Measurements from ENCODE around the gene NRAP. TPM values are rescaled to one million over a fixed set of nuclear protein-coding genes. Genes with fewer than 3 reads are reported as not detected.

Gene NRAP
- total RNA-seq, 1 experiment from 2014 or later: not detected

DNA sequence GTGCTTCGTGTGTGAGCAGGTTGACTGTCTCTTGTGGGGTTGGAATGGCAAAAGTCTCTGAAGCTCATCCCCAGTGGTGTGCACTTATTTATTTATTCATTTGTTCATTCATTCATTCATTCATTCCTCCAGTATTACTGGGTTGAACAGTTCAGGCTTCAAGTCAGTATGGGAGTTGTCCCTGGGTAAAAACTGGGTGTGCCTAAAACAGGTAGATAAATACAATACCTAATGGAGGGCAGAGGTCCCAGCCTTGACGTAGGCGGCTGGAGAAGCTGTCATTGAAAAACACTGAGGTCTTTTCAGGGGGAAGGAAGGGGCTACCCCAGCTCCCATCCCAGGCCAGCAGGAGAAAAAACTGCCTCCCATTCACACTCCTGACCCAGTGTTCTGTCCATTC is 26.9 kb upstream of the NRAP start:
- ChIA-PET CTCF (interaction anchor here (0.7 to 1.8 kb wide), 2 partner anchors 11 to 15 kb away, joined by 3 to 5 read pairs; no protein-coding TSS in a partner anchor), POLR2A (interaction anchor here (1.3 kb wide), 1 partner anchor 10 kb away, joined by 4 read pairs; no protein-coding TSS in a partner anchor)
- H3K4me1 Mint-ChIP-seq (ENCODE audit: insufficient read depth, unreplicated experiment): no peaks in the 10 kb centered on the region
- peaks cover 6% of the 10 kb centered on the region for H3K36me3 Mint-ChIP-seq (ENCODE audit: insufficient read depth, unreplicated experiment)
- H3K4me3 Mint-ChIP-seq (ENCODE audit: unreplicated experiment): no peak overlapping the region
- no peak for TF ChIP-seq CTCF (IDR thresholded peaks at IDR 0.05; ENCODE audit: unreplicated experiment)
- intact Hi-C loops (cut with micrococcal nuclease): no loop called here
- no peak overlapping the region for H3K27ac Mint-ChIP-seq (ENCODE audit: low read depth, unreplicated experiment)
- no TSS peak for BruUV-seq (replicated peaks)
- H3K9me3 Mint-ChIP-seq (ENCODE audit: unreplicated experiment): peaks cover 17% of the 10 kb centered on the region
- DNase-seq (ENCODE audit: unreplicated experiment): no peak
- no peaks in the 10 kb centered on the region for H3K27me3 Mint-ChIP-seq (ENCODE audit: insufficient read depth, unreplicated experiment)

GRCh38 chr10:113689574-113689973 is 25.7 kb upstream of the NRAP start:
- ChIA-PET CTCF (interaction anchor here (1.3 to 1.8 kb wide), 2 partner anchors 10 to 15 kb away, joined by 4 to 5 read pairs; no protein-coding TSS in a partner anchor), POLR2A (interaction anchor here (0.6 to 1.7 kb wide), 3 partner anchors 10 to 66 kb away, joined by 3 to 4 read pairs (median 3); partner anchors contain the start of gene CASP7)
- Mint-ChIP-seq H3K27ac (ENCODE audit: low read depth, unreplicated experiment) (no peak overlapping the region), H3K36me3 (ENCODE audit: insufficient read depth, unreplicated experiment) (peaks cover 6% of the 10 kb centered on the region), H3K9me3 (ENCODE audit: unreplicated experiment) (peaks cover 28% of the 10 kb centered on the region), H3K4me3 (ENCODE audit: unreplicated experiment) (no peak overlapping the region), H3K4me1 (ENCODE audit: insufficient read depth, unreplicated experiment) (no peaks in the 10 kb centered on the region), H3K27me3 (ENCODE audit: insufficient read depth, unreplicated experiment) (no peaks in the 10 kb centered on the region)
- no peak for TF ChIP-seq CTCF (IDR thresholded peaks at IDR 0.05; ENCODE audit: unreplicated experiment)
- intact Hi-C loops (cut with micrococcal nuclease): no loop called here
- DNase-seq (ENCODE audit: unreplicated experiment): no peak
- BruUV-seq (replicated peaks): no TSS peak

- intact Hi-C loops (cut with micrococcal nuclease): no loop called here
- CTCF ChIA-PET: interaction anchor here (1.3 to 1.8 kb wide), 2 partner anchors 10 to 16 kb away, joined by 4 to 5 read pairs; no protein-coding TSS in a partner anchor
- TF ChIP-seq CTCF (IDR thresholded peaks at IDR 0.05; ENCODE audit: unreplicated experiment): no peak
- Mint-ChIP-seq H3K9me3 (ENCODE audit: unreplicated experiment) (peaks cover 31% of the 10 kb centered on the region), H3K36me3 (ENCODE audit: insufficient read depth, unreplicated experiment) (peaks cover under 1% of the 10 kb centered on the region), H3K4me3 (ENCODE audit: unreplicated experiment) (no peak overlapping the region), H3K27me3 (ENCODE audit: insufficient read depth, unreplicated experiment) (no peaks in the 10 kb centered on the region), H3K4me1 (ENCODE audit: insufficient read depth, unreplicated experiment) (no peaks in the 10 kb centered on the region), H3K27ac (ENCODE audit: low read depth, unreplicated experiment) (no peak overlapping the region)
- BruUV-seq (replicated peaks): no TSS peak
- no peak for DNase-seq (ENCODE audit: unreplicated experiment)
- POLR2A ChIA-PET: interaction anchor here (1.0 to 1.7 kb wide), 2 partner anchors 9 to 13 kb away, joined by 3 to 4 read pairs; partner anchors contain the start of gene CASP7
Observed at GRCh38 chr10:113689057-113689456, 25.2 kb upstream of the NRAP start.

DNA sequence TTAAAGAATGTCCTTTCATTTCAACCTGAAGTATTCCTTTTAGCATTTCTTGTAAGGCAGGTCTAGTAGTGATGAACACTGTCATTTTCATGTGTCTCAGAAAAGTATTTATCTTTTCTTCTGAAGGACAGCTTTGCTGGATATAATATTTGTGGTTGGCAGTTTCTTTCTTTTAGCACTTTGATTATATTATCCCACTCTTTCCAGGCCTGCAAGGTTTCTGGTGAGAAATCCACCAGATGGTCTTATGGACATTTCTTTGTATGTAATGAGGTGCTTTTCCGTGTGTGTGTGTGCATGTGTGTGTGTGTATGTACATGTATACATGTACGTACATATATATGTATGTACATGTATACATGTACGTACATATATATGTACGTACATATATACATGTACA is 23.2 kb upstream of the NRAP start:
- intact Hi-C loops (cut with micrococcal nuclease): no loop called here
- no TSS peak for BruUV-seq (replicated peaks)
- H3K27ac Mint-ChIP-seq (ENCODE audit: low read depth, unreplicated experiment): no peak overlapping the region
- no peak overlapping the region for H3K4me3 Mint-ChIP-seq (ENCODE audit: unreplicated experiment)
- POLR2A ChIA-PET: no interaction called here
- H3K27me3 Mint-ChIP-seq (ENCODE audit: insufficient read depth, unreplicated experiment): no peaks in the 10 kb centered on the region
- peaks cover 30% of the 10 kb centered on the region for H3K9me3 Mint-ChIP-seq (ENCODE audit: unreplicated experiment)
- CTCF ChIA-PET: interaction anchor here (0.6 to 1.1 kb wide), 2 partner anchors 30 to 363 kb away, joined by 3 to 6 read pairs; no protein-coding TSS in a partner anchor
- H3K36me3 Mint-ChIP-seq (ENCODE audit: insufficient read depth, unreplicated experiment): no peaks in the 10 kb centered on the region
- no peak for TF ChIP-seq CTCF (IDR thresholded peaks at IDR 0.05; ENCODE audit: unreplicated experiment)
- no peaks in the 10 kb centered on the region for H3K4me1 Mint-ChIP-seq (ENCODE audit: insufficient read depth, unreplicated experiment)
- DNase-seq (ENCODE audit: unreplicated experiment): no peak

All from MCF 10A (cell line).